WTC11 (cell line): ENCODE results near the gene PICK1. TPM values are rescaled to one million over a fixed set of nuclear protein-coding genes. Genes with fewer than 3 reads are reported as not detected.

Experiments
- ATAC-seq: fragments of 200-7000 bp; cut with Tn5 transposase; 2 replicates; pipeline ENCODE4 v1.10.0; 2021; ENCODE audit warnings: mild to moderate bottlenecking, moderate library complexity
- CTCF ChIA-PET: fragments of 300-600 bp; sonication (Branson Sonifier 250); formaldehyde crosslinking; loops from one replicate; lab custom pipeline; 2021; ENCODE audit warnings: antibody characterized with exemption; lab: Charles Lee
- POLR2A ChIA-PET: fragments of 350-600 bp; sonication (Branson Sonifier 250); formaldehyde crosslinking; loops from one replicate; lab custom pipeline; 2021; ENCODE audit warnings: antibody characterized with exemption; lab: Charles Lee
- DNase-seq: peaks from one replicate; pipeline ENCODE4 v3.0.0; 2021; ENCODE audit warnings: low spot score
- H3K27ac Mint-ChIP-seq: 2 replicates; pipeline ENCODE4 v1.8.0; 2021; ENCODE audit warnings: mixed read lengths
- H3K27me3 Mint-ChIP-seq: 2 replicates; pipeline ENCODE4 v1.8.0; 2021; ENCODE audit warnings: low read depth, mild to moderate bottlenecking, moderate library complexity, mixed read lengths
- H3K36me3 Mint-ChIP-seq: 2 replicates; pipeline ENCODE4 v1.8.0; 2021; ENCODE audit warnings: mixed read lengths
- H3K4me1 Mint-ChIP-seq: 2 replicates; pipeline ENCODE4 v1.8.0; 2022; ENCODE audit warnings: mixed read lengths
- H3K4me3 Mint-ChIP-seq: 2 replicates; pipeline ENCODE4 v1.8.0; 2021; ENCODE audit warnings: mild to moderate bottlenecking, moderate library complexity, mixed read lengths
- H3K9me3 Mint-ChIP-seq: 2 replicates; pipeline ENCODE4 v1.8.0; 2021; ENCODE audit warnings: mixed read lengths
- CREB1 ChIP-seq: sonication (generic); formaldehyde crosslinking; IDR thresholded peaks from 2 replicates; pipeline ENCODE4 v1.8.0; 2023; ENCODE audit warnings: mild to moderate bottlenecking, missing genetic modification reagents
- HMGA2 ChIP-seq: fragments of 250-450 bp; sonication (Bioruptor Pico); IDR thresholded peaks from 2 replicates; pipeline ENCODE4 v1.4.0; 2021; ENCODE audit warnings: mild to moderate bottlenecking, moderate library complexity
- MYBL2 ChIP-seq: sonication (generic); formaldehyde crosslinking; IDR thresholded peaks from 2 replicates; pipeline ENCODE4 v1.8.1; 2023; ENCODE audit warnings: mild to moderate bottlenecking, moderate library complexity, missing genetic modification reagents
- NR2C2 ChIP-seq: sonication (generic); formaldehyde crosslinking; IDR thresholded peaks from 2 replicates; pipeline ENCODE4 v1.8.0; 2022; ENCODE audit warnings: mild to moderate bottlenecking, missing genetic modification reagents
- SMAD3 ChIP-seq: sonication (generic); formaldehyde crosslinking; IDR thresholded peaks from 2 replicates; pipeline ENCODE4 v1.8.0; 2022; ENCODE audit warnings: missing genetic modification reagents, mild to moderate bottlenecking, borderline replicate concordance
- ZNF671 ChIP-seq: fragments of 250-450 bp; sonication (Bioruptor Pico); IDR thresholded peaks from 2 replicates; pipeline ENCODE4 v1.8.0; 2021; ENCODE audit warnings: mild to moderate bottlenecking
- total RNA-seq: library from RNA; stranded (reverse); gene quantifications from 3 replicates; pipeline ENCODE4 v1.2.3, GENCODE V29; 2021
- TF ChIP-seq, protein P1 (sequence below): sonication (generic); formaldehyde crosslinking; IDR thresholded peaks from 2 replicates; pipeline ENCODE4 v1.8.1; 2023; ENCODE audit warnings: mild to moderate bottlenecking, moderate library complexity, missing genetic modification reagents
- TF ChIP-seq, protein P2 (sequence below): fragments of 250-450 bp; sonication (Bioruptor Pico); IDR thresholded peaks from 2 replicates; pipeline ENCODE4 v1.9.0; 2021; ENCODE audit warnings: mild to moderate bottlenecking, borderline replicate concordance
- TF ChIP-seq, protein P3 (sequence below): sonication (generic); formaldehyde crosslinking; conservative IDR thresholded peaks from 2 replicates; pipeline ENCODE4 v1.8.1; 2023; ENCODE audit warnings: mild to moderate bottlenecking, low read depth, missing genetic modification reagents, moderate library complexity
- TF ChIP-seq, protein P4 (sequence below): sonication (generic); formaldehyde crosslinking; IDR thresholded peaks from 2 replicates; pipeline ENCODE4 v1.8.1; 2023; ENCODE audit warnings: mild to moderate bottlenecking, missing genetic modification reagents
- TF ChIP-seq, protein P5 (sequence below): sonication (generic); formaldehyde crosslinking; IDR thresholded peaks from 2 replicates; pipeline ENCODE4 v1.8.1; 2022; ENCODE audit warnings: missing genetic modification reagents, borderline replicate concordance
- TF ChIP-seq, protein P6 (sequence below): fragments of 250-450 bp; sonication (Bioruptor Pico); conservative IDR thresholded peaks from 2 replicates; pipeline ENCODE4 v1.9.0; 2021; ENCODE audit warnings: mild to moderate bottlenecking

The PICK1 gene
- total RNA-seq, 1 experiment from 2014 or later: 33.4 TPM

DNA sequence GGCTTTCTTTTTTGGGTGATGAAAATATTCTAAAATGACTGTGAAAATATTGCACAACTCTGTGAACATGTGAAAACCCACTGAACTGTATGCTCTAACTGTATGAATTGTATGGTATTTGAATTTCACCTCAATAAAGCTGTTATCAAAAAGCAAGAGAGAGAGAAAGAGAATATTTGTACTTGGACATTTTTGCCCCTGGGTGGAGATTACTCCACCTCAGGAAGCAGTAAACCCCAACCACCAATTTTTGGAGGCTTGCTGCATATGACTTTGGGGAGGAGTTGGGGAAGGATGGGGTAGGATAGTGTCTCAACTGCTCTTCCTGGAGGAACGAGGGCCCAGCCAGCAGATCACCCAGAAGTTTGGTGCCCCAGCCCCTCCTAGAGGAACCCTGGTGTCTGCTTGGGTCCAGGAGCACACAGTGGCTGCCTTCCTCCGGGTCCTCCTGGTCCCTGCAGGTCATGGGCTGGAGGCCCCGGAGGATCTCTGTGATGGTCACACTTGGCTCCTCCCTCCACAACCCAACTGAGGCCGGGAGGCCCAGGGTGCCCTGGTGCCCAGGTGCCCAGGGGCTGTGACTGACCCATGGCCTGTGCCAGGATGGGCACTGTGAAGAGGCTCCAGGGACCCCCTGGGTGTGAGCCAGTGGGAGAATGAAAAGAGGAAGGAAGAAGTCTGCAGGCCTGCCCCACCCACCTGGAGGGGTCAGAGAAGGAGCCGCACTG, 15.3 kb upstream of the PICK1 start:
- Mint-ChIP-seq H3K9me3 (no peaks in the 10 kb centered on the region), H3K36me3 (no peaks in the 10 kb centered on the region), H3K4me1 (no peaks in the 10 kb centered on the region), H3K4me3 (no peak overlapping the region), H3K27ac (no peak overlapping the region), H3K27me3 (no peaks in the 10 kb centered on the region; the same call in 1 of the 2 replicates)
- ATAC-seq: no peak
- CTCF ChIA-PET: interaction anchor here (1.2 kb wide), 1 partner anchor 10 kb away, joined by 9 read pairs; no protein-coding TSS in a partner anchor
- TF ChIP-seq MYBL2 (CRISPR knock-in tag) (no peak), CREB1 (CRISPR knock-in tag) (no peak), HMGA2 (CRISPR knock-in tag) (no peak), ZNF671 (CRISPR knock-in tag) (no peak), NR2C2 (CRISPR knock-in tag) (no peak), SMAD3 (CRISPR knock-in tag) (no peak)
- TF ChIP-seq, protein P1, sequence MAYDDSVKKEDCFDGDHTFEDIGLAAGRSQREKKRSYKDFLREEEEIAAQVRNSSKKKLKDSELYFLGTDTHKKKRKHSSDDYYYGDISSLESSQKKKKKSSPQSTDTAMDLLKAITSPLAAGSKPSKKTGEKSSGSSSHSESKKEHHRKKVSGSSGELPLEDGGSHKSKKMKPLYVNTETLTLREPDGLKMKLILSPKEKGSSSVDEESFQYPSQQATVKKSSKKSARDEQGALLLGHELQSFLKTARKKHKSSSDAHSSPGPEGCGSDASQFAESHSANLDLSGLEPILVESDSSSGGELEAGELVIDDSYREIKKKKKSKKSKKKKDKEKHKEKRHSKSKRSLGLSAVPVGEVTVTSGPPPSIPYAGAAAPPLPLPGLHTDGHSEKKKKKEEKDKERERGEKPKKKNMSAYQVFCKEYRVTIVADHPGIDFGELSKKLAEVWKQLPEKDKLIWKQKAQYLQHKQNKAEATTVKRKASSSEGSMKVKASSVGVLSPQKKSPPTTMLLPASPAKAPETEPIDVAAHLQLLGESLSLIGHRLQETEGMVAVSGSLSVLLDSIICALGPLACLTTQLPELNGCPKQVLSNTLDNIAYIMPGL (CRISPR knock-in tag): no peak
- TF ChIP-seq, protein P2, sequence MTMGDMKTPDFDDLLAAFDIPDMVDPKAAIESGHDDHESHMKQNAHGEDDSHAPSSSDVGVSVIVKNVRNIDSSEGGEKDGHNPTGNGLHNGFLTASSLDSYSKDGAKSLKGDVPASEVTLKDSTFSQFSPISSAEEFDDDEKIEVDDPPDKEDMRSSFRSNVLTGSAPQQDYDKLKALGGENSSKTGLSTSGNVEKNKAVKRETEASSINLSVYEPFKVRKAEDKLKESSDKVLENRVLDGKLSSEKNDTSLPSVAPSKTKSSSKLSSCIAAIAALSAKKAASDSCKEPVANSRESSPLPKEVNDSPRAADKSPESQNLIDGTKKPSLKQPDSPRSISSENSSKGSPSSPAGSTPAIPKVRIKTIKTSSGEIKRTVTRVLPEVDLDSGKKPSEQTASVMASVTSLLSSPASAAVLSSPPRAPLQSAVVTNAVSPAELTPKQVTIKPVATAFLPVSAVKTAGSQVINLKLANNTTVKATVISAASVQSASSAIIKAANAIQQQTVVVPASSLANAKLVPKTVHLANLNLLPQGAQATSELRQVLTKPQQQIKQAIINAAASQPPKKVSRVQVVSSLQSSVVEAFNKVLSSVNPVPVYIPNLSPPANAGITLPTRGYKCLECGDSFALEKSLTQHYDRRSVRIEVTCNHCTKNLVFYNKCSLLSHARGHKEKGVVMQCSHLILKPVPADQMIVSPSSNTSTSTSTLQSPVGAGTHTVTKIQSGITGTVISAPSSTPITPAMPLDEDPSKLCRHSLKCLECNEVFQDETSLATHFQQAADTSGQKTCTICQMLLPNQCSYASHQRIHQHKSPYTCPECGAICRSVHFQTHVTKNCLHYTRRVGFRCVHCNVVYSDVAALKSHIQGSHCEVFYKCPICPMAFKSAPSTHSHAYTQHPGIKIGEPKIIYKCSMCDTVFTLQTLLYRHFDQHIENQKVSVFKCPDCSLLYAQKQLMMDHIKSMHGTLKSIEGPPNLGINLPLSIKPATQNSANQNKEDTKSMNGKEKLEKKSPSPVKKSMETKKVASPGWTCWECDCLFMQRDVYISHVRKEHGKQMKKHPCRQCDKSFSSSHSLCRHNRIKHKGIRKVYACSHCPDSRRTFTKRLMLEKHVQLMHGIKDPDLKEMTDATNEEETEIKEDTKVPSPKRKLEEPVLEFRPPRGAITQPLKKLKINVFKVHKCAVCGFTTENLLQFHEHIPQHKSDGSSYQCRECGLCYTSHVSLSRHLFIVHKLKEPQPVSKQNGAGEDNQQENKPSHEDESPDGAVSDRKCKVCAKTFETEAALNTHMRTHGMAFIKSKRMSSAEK (CRISPR knock-in tag): no peak
- TF ChIP-seq, protein P3, sequence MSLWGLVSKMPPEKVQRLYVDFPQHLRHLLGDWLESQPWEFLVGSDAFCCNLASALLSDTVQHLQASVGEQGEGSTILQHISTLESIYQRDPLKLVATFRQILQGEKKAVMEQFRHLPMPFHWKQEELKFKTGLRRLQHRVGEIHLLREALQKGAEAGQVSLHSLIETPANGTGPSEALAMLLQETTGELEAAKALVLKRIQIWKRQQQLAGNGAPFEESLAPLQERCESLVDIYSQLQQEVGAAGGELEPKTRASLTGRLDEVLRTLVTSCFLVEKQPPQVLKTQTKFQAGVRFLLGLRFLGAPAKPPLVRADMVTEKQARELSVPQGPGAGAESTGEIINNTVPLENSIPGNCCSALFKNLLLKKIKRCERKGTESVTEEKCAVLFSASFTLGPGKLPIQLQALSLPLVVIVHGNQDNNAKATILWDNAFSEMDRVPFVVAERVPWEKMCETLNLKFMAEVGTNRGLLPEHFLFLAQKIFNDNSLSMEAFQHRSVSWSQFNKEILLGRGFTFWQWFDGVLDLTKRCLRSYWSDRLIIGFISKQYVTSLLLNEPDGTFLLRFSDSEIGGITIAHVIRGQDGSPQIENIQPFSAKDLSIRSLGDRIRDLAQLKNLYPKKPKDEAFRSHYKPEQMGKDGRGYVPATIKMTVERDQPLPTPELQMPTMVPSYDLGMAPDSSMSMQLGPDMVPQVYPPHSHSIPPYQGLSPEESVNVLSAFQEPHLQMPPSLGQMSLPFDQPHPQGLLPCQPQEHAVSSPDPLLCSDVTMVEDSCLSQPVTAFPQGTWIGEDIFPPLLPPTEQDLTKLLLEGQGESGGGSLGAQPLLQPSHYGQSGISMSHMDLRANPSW (CRISPR knock-in tag): no peak
- TF ChIP-seq, protein P4, sequence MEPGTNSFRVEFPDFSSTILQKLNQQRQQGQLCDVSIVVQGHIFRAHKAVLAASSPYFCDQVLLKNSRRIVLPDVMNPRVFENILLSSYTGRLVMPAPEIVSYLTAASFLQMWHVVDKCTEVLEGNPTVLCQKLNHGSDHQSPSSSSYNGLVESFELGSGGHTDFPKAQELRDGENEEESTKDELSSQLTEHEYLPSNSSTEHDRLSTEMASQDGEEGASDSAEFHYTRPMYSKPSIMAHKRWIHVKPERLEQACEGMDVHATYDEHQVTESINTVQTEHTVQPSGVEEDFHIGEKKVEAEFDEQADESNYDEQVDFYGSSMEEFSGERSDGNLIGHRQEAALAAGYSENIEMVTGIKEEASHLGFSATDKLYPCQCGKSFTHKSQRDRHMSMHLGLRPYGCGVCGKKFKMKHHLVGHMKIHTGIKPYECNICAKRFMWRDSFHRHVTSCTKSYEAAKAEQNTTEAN: no peak
- TF ChIP-seq, protein P5, sequence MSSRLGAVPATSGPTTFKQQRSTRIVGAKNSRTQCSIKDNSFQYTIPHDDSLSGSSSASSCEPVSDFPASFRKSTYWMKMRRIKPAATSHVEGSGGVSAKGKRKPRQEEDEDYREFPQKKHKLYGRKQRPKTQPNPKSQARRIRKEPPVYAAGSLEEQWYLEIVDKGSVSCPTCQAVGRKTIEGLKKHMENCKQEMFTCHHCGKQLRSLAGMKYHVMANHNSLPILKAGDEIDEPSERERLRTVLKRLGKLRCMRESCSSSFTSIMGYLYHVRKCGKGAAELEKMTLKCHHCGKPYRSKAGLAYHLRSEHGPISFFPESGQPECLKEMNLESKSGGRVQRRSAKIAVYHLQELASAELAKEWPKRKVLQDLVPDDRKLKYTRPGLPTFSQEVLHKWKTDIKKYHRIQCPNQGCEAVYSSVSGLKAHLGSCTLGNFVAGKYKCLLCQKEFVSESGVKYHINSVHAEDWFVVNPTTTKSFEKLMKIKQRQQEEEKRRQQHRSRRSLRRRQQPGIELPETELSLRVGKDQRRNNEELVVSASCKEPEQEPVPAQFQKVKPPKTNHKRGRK (CRISPR knock-in tag): no peak
- TF ChIP-seq, protein P6, sequence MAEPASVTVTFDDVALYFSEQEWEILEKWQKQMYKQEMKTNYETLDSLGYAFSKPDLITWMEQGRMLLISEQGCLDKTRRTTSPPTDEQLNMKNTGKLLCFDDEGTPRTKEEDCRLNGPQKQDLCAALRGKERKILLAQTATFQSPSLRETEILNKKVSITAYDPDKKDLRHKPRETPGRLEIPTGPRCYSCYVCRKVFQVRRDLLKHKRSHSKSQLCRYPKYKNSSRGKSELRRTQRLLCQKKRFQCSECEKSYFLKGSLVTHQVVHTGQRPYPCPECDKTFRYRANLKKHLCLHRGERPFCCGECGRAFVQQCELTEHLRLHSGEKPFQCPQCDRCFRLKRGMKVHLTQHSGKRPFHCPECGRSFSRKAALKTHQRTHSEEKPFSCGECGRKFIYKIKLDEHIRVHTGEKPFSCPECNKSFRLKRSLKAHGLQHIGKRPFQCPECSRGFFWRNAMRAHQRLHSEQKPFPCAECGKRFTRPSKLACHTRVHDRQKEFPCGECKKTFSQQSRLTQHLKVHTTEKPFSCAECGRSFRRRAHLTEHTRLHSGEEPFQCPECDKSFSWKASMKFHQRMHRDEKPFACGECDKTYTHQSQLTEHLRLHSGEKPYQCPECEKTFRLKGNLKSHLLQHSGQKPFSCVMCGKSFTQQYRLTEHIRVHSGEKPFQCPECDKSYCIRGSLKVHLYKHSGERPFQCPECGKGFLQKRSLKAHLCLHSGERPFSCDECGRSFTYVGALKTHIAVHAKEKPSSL (CRISPR knock-in tag): no peak
- POLR2A ChIA-PET: no interaction called here
- DNase-seq: no peak
